Ishikawa (cell line): ENCODE results near the gene FAM171A1.

Source experiments
- CEBPB ChIP-seq: IDR thresholded peaks from 2 replicates; pipeline ENCODE4 v1.6.1; 2012
- CREB1 ChIP-seq: IDR thresholded peaks from 2 replicates; pipeline ENCODE4 v1.6.1; 2012; ENCODE audit warnings: low read depth
- EGR1 ChIP-seq: IDR thresholded peaks from 2 replicates; pipeline ENCODE4 v1.6.1; 2012
- EP300 ChIP-seq: IDR thresholded peaks from 2 replicates; pipeline ENCODE4 v1.6.1; 2012; ENCODE audit warnings: borderline replicate concordance
- FOXM1 ChIP-seq: IDR thresholded peaks from 2 replicates; pipeline ENCODE4 v1.6.1; 2012; ENCODE audit warnings: low read depth, borderline replicate concordance
- NFIC ChIP-seq: IDR thresholded peaks from 2 replicates; pipeline ENCODE4 v1.6.1; 2012
- RAD21 ChIP-seq: IDR thresholded peaks from 2 replicates; pipeline ENCODE4 v1.6.1; 2012; ENCODE audit warnings: low read depth
- REST ChIP-seq: IDR thresholded peaks from 2 replicates; pipeline ENCODE4 v1.6.1; 2012; ENCODE audit warnings: low read depth, mild to moderate bottlenecking
- TAF1 ChIP-seq: IDR thresholded peaks from 2 replicates; pipeline ENCODE4 v1.6.1; 2012; ENCODE audit warnings: low read depth, mild to moderate bottlenecking
- TCF12 ChIP-seq: IDR thresholded peaks from 2 replicates; pipeline ENCODE4 v1.6.1; 2012; ENCODE audit warnings: low read depth
- TEAD4 ChIP-seq: IDR thresholded peaks from 2 replicates; pipeline ENCODE4 v1.6.1; 2012
- YY1 ChIP-seq: IDR thresholded peaks from 2 replicates; pipeline ENCODE4 v1.6.1; 2012; ENCODE audit warnings: low read depth
- ZBTB7A ChIP-seq: IDR thresholded peaks from 2 replicates; pipeline ENCODE4 v1.6.1; 2012; ENCODE audit warnings: low read depth

DNA sequence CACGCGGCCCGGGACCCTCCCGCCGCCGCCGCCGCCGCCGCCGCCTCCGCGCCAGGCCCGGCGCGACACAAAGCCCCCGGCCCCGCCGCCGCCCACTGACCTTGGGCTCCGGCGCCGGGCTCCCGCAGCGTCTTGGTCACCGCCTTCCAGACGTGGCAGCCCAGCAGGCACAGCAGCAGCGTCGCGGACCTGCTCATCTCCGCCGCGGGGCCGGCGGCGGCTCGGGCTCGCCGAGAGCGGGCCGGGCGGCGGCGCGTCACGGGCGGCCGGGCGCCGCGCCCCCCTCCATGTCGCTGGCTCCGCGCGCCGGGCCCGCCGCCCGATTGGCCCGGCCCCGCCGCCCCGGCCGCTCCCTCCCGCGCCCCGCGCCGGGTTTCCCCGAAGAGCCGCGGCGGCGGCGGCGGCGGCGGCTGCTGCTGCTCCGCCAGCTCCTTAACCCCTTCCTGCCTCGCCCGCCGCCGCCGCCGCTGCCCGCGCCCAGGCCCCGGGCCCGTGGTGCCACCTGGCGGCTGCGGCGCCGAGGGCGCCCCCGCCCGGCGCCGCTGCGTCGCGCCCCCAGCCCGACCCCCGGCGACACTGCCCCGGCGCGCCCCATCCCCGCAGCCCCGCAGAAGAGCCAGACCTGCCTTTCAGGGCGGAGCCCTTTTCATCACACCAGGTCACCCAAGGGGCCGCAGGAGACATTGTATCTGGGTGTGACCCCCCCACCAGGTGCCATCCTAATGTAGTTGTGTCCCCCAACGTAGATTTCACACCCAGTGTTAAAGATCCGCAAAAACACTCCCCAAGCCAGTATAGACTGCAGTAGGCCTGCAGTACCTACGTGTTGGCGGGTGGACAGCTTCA, at the start of gene FAM171A1:
- no peak for TF ChIP-seq FOXM1
- no peak for TF ChIP-seq CEBPB
- no peak for TF ChIP-seq TEAD4
- TF ChIP-seq CREB1 = no peak
- peak; percentile 33; the same call in 1 of the 2 replicates for TF ChIP-seq ZBTB7A
- TF ChIP-seq TAF1 = no peak
- TF ChIP-seq EGR1 = no peak
- TF ChIP-seq NFIC = no peak
- TF ChIP-seq RAD21 = peak; percentile 35; the same call in 1 of the 2 replicates
- no peak for TF ChIP-seq EP300
- TF ChIP-seq YY1 = no peak
- no peak for TF ChIP-seq REST
- TF ChIP-seq TCF12 = no peak
